OCI-LY1 (cell line): Measurements from ENCODE around the gene CLDN5.

ENCODE experiments used
- H2AFZ ChIP-seq: fragments of 200-600 bp; sonication (generic), shearing (Covaris generic); 2 replicates; pipeline ENCODE4 v1.6.0; 2014; ENCODE audit warnings: antibody characterized with exemption, mild to moderate bottlenecking, low read length
- H3F3A ChIP-seq: fragments of 200-600 bp; sonication (generic), shearing (Covaris generic); 2 replicates; pipeline ENCODE4 v1.6.0; 2014; ENCODE audit warnings: mild to moderate bottlenecking, antibody characterized with exemption, low read length, moderate library complexity; ENCODE audit not compliant: insufficient read depth
- H3K27ac ChIP-seq: fragments of 200-600 bp; sonication (generic); 2 replicates; pipeline ENCODE4 v1.5.1; 2014; ENCODE audit warnings: low read length, mixed run types, mild to moderate bottlenecking, low read depth; ENCODE audit not compliant: poor library complexity, severe bottlenecking
- H3K27me3 ChIP-seq: fragments of 200-600 bp; sonication (generic); 2 replicates; pipeline ENCODE4 v1.6.0; 2014; ENCODE audit warnings: antibody characterized with exemption, mild to moderate bottlenecking, low read length, moderate library complexity; ENCODE audit not compliant: insufficient read depth
- H3K36me3 ChIP-seq: fragments of 200-600 bp; sonication (generic); 2 replicates; pipeline ENCODE4 v1.6.1; 2014; ENCODE audit warnings: mild to moderate bottlenecking, antibody characterized with exemption, low read length, moderate library complexity, mixed read lengths; ENCODE audit not compliant: insufficient read depth
- H3K4me1 ChIP-seq: fragments of 200-600 bp; sonication (generic); 2 replicates; pipeline ENCODE4 v1.5.1; 2014; ENCODE audit warnings: mild to moderate bottlenecking, low read length, moderate library complexity; ENCODE audit not compliant: insufficient read depth, severe bottlenecking
- H3K4me2 ChIP-seq: fragments of 200-600 bp; sonication (generic), shearing (Covaris generic); 2 replicates; pipeline ENCODE4 v1.6.1; 2014; ENCODE audit warnings: low read length
- H3K4me3 ChIP-seq: fragments of 200-600 bp; sonication (generic); 2 replicates; pipeline ENCODE4 v1.5.1; 2014; ENCODE audit warnings: low read length, low read depth, mild to moderate bottlenecking, mixed read lengths; ENCODE audit not compliant: poor library complexity, severe bottlenecking
- H3K79me2 ChIP-seq: fragments of 200-600 bp; shearing (Covaris generic); 2 replicates; pipeline ENCODE4 v1.6.1; 2016; ENCODE audit warnings: mixed run types, low read length, mixed read lengths; ENCODE audit not compliant: insufficient read depth
- H3K9ac ChIP-seq: fragments of 200-600 bp; sonication (generic), shearing (Covaris generic); 2 replicates; pipeline ENCODE4 v1.6.1; 2014; ENCODE audit warnings: mild to moderate bottlenecking, low read length, mixed read lengths
- H3K9me2 ChIP-seq: fragments of 200-600 bp; sonication (generic), shearing (Covaris generic); 2 replicates; pipeline ENCODE4 v1.6.1; 2014; ENCODE audit warnings: low read depth, mild to moderate bottlenecking, low read length, mixed read lengths
- H3K9me3 ChIP-seq: fragments of 200-600 bp; shearing (Covaris generic); 2 replicates; pipeline ENCODE4 v1.6.1; 2014; ENCODE audit warnings: low read length, mixed read lengths
- H4K20me1 ChIP-seq: fragments of 200-600 bp; sonication (generic), shearing (Covaris generic); 2 replicates; pipeline ENCODE4 v1.6.0; 2016; ENCODE audit warnings: mild to moderate bottlenecking, low read length; ENCODE audit not compliant: insufficient read depth
- CTCF ChIP-seq: fragments of 200-600 bp; sonication (generic), shearing (Covaris generic); IDR thresholded peaks from 2 replicates; pipeline ENCODE4 v1.5.1; 2017; ENCODE audit warnings: mild to moderate bottlenecking, antibody characterized with exemption, low read length, moderate library complexity, mixed read lengths
- EZH2 ChIP-seq: fragments of 200-600 bp; sonication (generic), shearing (Covaris generic); IDR thresholded peaks from 2 replicates; pipeline ENCODE4 v1.8.0; 2017; ENCODE audit warnings: borderline replicate concordance, mixed run types, mild to moderate bottlenecking, antibody characterized with exemption, low read length, moderate library complexity, mixed read lengths

The CLDN5 gene

GRCh38 chr22:19559956-19560355 lies 35.7 kb upstream of the CLDN5 start:
- no peaks in the 10 kb centered on the region for H3K36me3 ChIP-seq
- no peak overlapping the region for H3K27ac ChIP-seq
- no peaks in the 10 kb centered on the region for H3K9me3 ChIP-seq
- no peaks in the 10 kb centered on the region for H3K79me2 ChIP-seq
- H3K9ac ChIP-seq: no peak overlapping the region
- no peak overlapping the region for H2AFZ ChIP-seq
- no peaks in the 10 kb centered on the region for H3K9me2 ChIP-seq
- no peak overlapping the region for H3K4me3 ChIP-seq
- no peaks in the 10 kb centered on the region for H4K20me1 ChIP-seq
- H3K4me1 ChIP-seq: no peaks in the 10 kb centered on the region
- no peaks in the 10 kb centered on the region; the same call in 1 of the 2 replicates for H3K27me3 ChIP-seq
- no peaks in the 10 kb centered on the region for H3F3A ChIP-seq
- TF ChIP-seq CTCF (no peak), EZH2 (no peak)
- no peak overlapping the region for H3K4me2 ChIP-seq

GRCh38 chr22:19559324-19559811 lies 35.2 kb upstream of the CLDN5 start:
- no peaks in the 10 kb centered on the region for H3K36me3 ChIP-seq
- no peaks in the 10 kb centered on the region; the same call in 1 of the 2 replicates for H3K27me3 ChIP-seq
- H3K4me1 ChIP-seq: no peaks in the 10 kb centered on the region
- H3F3A ChIP-seq: no peaks in the 10 kb centered on the region
- no peaks in the 10 kb centered on the region for H4K20me1 ChIP-seq
- no peak overlapping the region for H2AFZ ChIP-seq
- H3K9me2 ChIP-seq: no peaks in the 10 kb centered on the region
- no peak overlapping the region for H3K4me2 ChIP-seq
- H3K9ac ChIP-seq: no peak overlapping the region
- H3K27ac ChIP-seq: no peak overlapping the region
- no peak overlapping the region for H3K4me3 ChIP-seq
- H3K79me2 ChIP-seq: no peaks in the 10 kb centered on the region
- TF ChIP-seq EZH2 (no peak), CTCF (no peak)
- H3K9me3 ChIP-seq: no peaks in the 10 kb centered on the region

- Histone ChIP-seq H3K9me2 (no peaks in the 10 kb centered on the region), H3F3A (no peaks in the 10 kb centered on the region), H3K4me2 (no peak overlapping the region), H3K27ac (no peak overlapping the region), H3K36me3 (no peaks in the 10 kb centered on the region; the same call in 1 of the 2 replicates), H4K20me1 (no peaks in the 10 kb centered on the region), H3K79me2 (no peaks in the 10 kb centered on the region), H3K9me3 (no peaks in the 10 kb centered on the region; the same call in 1 of the 2 replicates), H3K27me3 (peaks cover 7% of the 10 kb centered on the region; the same call in 1 of the 2 replicates), H3K9ac (no peak overlapping the region), H2AFZ (no peak overlapping the region), H3K4me1 (no peaks in the 10 kb centered on the region), H3K4me3 (no peak overlapping the region)
- no peak for TF ChIP-seq CTCF
- TF ChIP-seq EZH2: no peak
Measured at GRCh38 chr22:19556963-19557545, 32.8 kb upstream of the CLDN5 start.
